Measurements from ENCODE around the gene PRR27. TPM values are rescaled to one million over a fixed set of nuclear protein-coding genes. Genes with fewer than 3 reads are reported as not detected.

PRR27 gene
- total RNA-seq, 1 experiment from 2014 or later, result not detected

Other genes starting within 250 kb of the PRR27 start
- not detected in 2 replicates for gene CSN1S1, start 223.2 kb upstream of the PRR27 start, total RNA-seq (2014; rRNA removed; shearing (Covaris generic); ENCODE audit: low replicate concordance)
- not detected in 2 replicates for gene CSN2, start 188.5 kb upstream of the PRR27 start, total RNA-seq (2014; rRNA removed; shearing (Covaris generic); ENCODE audit: low replicate concordance)
- gene STATH, start 158.3 kb upstream of the PRR27 start, total RNA-seq (2014; rRNA removed; shearing (Covaris generic); ENCODE audit: low replicate concordance), result not detected in 2 replicates
- gene HTN3, start 125.8 kb upstream of the PRR27 start, total RNA-seq (2014; rRNA removed; shearing (Covaris generic); ENCODE audit: low replicate concordance), result not detected in 2 replicates
- gene HTN1, start 103.8 kb upstream of the PRR27 start, total RNA-seq (2014; rRNA removed; shearing (Covaris generic); ENCODE audit: low replicate concordance), result not detected in 2 replicates
- not detected in 2 replicates for gene ODAM, start 41.5 kb downstream of the PRR27 start, total RNA-seq (2014; rRNA removed; shearing (Covaris generic); ENCODE audit: low replicate concordance)
- gene FDCSP, start 71.9 kb downstream of the PRR27 start, total RNA-seq (2014; rRNA removed; shearing (Covaris generic); ENCODE audit: low replicate concordance), result not detected in 2 replicates
- gene CSN3, start 88.4 kb downstream of the PRR27 start, total RNA-seq (2014; rRNA removed; shearing (Covaris generic); ENCODE audit: low replicate concordance), result not detected in 2 replicates
- gene CABS1, start 180.7 kb downstream of the PRR27 start, total RNA-seq (2014; rRNA removed; shearing (Covaris generic); ENCODE audit: low replicate concordance), result not detected in 2 replicates
- gene SMR3A, start 206.5 kb downstream of the PRR27 start, total RNA-seq (2014; rRNA removed; shearing (Covaris generic); ENCODE audit: low replicate concordance), result not detected in 2 replicates
- not detected in 2 replicates for gene SMR3B, start 228.9 kb downstream of the PRR27 start, total RNA-seq (2014; rRNA removed; shearing (Covaris generic); ENCODE audit: low replicate concordance)
- gene OPRPN, start 243.7 kb downstream of the PRR27 start, total RNA-seq (2014; rRNA removed; shearing (Covaris generic); ENCODE audit: low replicate concordance), result not detected in 2 replicates